NB4 (cell line): ENCODE results near the gene WDR49.

Experiments
- CTCF ChIP-seq: IDR thresholded peaks from one replicate; pipeline ENCODE4 v1.5.1; 2012; ENCODE audit warnings: low read depth, low read length
- MYC ChIP-seq: IDR thresholded peaks from 2 replicates; pipeline ENCODE4 v1.6.1; 2011; ENCODE audit warnings: low read depth, low read length
- POLR2A ChIP-seq: IDR thresholded peaks from 2 replicates; pipeline ENCODE4 v1.6.1; 2011; ENCODE audit warnings: mild to moderate bottlenecking; ENCODE audit not compliant: insufficient read length; ENCODE audit errors: extremely low read depth

- no peak for TF ChIP-seq POLR2A
- TF ChIP-seq CTCF = no peak
- no peak for TF ChIP-seq MYC
Observed at GRCh38 chr3:167653155-167653554, 587 bp downstream of the WDR49 start.
